GM12801 (cell line): ENCODE data around the gene MORC2.

Experiments used
- CTCF ChIP-seq: IDR thresholded peaks from one replicate; pipeline ENCODE4 v1.5.1; 2011; ENCODE audit warnings: control low read depth; ENCODE audit not compliant: insufficient read length; ENCODE audit errors: extremely low read depth

The MORC2 gene

DNA sequence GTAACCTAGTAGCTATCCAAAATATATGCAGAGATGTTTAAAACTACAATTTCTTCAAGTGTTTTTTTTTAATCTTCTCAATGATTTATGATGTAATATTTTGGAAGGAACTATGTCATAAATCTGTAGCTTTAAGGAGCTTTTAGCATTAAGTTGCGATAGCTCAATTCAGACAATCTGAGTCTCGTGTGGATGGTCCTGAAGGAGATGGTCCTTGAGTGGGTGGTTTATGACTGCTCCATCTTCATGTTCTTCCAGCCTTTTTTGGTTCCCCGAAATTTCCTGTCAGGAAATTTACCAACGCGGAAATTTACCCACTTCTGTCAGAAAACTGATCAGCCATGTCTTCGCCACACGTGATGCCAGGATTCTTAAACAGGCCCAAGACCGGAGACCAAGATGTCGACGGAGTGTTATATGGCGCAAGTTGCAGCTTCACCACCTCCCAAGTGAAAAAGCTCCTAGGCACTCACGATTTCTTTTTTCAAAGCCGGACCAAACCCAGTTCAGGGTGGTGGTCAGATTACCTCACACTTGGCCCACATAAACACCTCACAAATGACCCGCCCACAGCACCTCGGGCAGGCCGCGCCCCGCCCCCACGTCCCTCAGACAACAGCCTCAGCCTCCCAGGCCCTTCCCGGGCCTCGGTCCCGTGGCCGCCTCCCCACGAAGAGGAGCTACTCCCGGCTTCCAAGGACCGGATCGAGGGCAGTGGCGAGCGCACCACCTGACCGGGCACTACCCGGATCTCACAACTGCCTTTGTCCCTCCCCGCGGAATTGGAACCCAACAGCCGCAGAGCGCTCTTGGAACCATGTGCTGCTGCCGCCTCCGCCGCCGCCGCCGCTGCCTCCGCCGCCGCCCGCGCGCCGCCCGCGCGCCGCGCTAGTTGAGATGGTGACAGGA lies at the start of gene MORC2:
Gene MORC2, minus strand, starts transcription at position 760 of the 909 bp plus-strand sequence. CDS start 885 bp downstream, outside the sequence.
- TF ChIP-seq CTCF: no peak

DNA sequence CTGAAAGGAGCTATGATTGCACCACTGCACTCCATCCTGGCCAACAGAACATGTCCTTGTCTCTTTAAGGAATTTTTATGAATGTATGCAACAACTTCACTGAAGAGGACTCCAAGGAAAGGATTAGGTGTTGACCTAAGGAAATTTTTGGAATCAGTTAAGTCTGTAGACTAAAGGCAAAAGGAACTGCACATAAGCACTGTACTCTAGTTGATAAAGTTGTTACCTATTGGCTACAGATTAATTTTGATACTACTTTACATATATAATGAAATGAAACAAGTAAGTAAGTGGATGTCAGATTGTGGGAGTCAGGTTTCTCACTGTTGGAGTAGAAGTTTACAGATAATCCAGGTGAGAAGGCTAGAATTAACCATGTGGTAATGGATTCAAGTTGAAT lies 37.0 kb upstream of the MORC2 start:
- no peak for TF ChIP-seq CTCF

DNA sequence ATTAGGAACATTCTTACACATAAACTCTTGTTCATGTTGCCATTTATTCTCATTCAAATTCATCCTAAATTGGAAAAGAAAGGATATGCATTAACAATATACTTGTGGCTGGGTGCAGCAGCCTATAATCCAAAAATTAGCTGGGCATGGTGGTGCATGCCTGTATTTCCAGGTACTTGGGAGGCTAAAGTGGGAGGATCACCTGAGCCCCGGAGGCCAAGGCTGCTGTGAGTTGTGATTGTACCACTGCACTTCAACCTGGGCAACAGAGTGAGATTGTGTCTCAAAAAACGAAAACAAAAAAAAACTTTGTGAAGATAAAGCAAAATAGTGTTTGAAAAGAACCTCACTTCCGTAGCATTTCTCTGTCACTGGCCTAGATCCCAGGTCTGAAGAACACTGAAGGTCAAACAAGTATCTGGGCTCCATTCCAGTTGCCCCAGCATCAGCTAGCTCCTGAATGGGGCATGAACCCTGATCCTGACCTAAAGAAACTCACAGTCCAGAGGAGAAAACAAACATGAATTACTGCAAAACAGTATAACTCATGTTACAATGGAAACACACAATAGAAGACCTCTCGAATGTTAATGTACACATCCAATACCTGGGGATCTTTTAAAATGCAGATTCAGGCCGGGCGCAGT lies 32.7 kb upstream of the MORC2 start:
- TF ChIP-seq CTCF: no peak

GRCh38 chr22:30998329-30998728 lies 29.8 kb upstream of the MORC2 start:
- no peak for TF ChIP-seq CTCF

DNA sequence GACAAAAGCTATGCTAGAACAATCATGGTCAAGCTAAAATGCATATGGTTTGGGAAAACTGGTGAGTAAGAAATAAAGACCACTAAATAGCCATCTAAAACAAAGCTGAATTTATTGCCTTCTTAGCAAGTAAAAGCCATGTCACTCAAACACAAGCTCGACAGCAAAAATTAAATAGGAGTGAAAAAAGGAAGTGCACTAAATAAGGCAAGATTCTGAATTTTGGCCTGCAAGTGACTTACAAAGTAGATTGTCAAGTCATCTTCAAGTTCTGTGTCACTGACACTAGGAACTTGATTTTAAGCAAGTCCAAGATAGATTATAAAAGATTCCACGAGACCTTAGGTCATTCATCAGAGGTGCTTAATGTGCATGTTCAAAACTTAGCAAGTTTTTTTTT lies 27.9 kb upstream of the MORC2 start:
- no peak for TF ChIP-seq CTCF

- no peak for TF ChIP-seq CTCF
These were observed 26.4 kb upstream of the MORC2 start for GRCh38 chr22:30994960-30995359.

DNA sequence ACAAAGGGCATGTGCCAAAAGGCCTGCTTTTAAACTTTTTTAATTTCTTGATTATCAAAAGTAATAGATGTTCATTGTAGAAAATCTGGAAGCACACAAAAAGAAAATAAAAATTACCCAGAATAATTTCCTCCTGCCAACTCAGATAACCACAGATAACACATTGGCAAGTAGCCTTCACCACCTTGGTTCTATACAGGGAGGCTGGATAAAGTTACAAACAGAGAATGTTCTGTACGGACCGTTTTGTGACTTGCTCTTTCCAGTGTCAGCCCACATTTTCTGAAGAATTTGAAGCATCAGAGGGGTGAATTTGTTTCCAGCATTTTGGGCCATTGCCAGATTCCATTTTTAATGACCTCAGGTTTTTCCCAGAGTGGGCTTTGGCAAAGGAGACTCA lies 24.0 kb upstream of the MORC2 start:
- no peak for TF ChIP-seq CTCF
